Measurements from ENCODE around the gene TKFC. TPM values are rescaled to one million over a fixed set of nuclear protein-coding genes. Genes with fewer than 3 reads are reported as not detected.

TKFC gene
- total and polyA plus RNA-seq, 12 donors = 66.9 to 603 (median 252) TPM

DNA sequence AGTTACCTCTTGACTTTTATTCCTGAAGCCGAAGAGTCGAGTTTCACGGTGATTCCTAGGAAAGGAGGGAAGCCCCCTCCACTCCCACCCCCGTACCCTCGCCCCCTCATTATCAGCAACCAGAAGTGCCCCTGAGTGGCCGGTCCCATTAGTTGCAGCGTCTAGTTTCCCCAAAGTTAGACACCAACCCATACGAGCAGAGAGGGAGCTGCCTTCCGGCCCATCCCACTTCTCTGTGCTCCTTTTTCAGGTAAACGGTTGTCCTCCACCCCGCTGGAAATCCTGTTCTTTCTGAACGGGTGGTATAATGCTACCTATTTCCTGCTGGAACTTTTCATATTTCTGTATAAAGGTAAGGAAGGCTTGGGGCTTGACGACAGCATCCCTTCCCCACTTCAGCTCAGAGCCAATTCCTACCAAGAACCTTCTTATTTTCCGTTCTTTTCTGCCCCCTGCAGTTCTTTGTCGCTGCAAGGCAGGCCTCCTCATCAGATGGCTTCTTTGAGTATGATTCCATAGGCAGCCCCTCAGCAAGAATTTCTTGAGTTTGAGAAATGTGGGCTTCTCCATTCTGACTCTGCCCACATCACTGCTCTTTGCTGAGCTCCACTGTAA lies 60.1 kb downstream of the TKFC start:
- Histone ChIP-seq H3K36me3 (replicated peaks in 1 of 2) (peaks cover 0 to 25% of the 10 kb centered on the region in 2 donors), H3K4me1 (replicated peaks in 1 of 2) (peaks cover 7 to 13% of the 10 kb centered on the region in 2 donors), H3K4me3 (peak overlapping the region in 3 of 4 donors; percentile 64 to 88 (median 76)), H3K27ac (peak overlapping the region in 4 of 5 donors; percentile 29 to 87 (median 66)), H3K27me3 (no peaks in the 10 kb centered on the region), H3K9me3 (replicated peaks in 1 of 3) (no peaks in the 10 kb centered on the region)
- intact Hi-C loops (cut with DNase I) = no loop called here
- WGBS, 4 donors = 2 to 4% (median 2%) methylated on average over 12 to 15 of the region's 15 CpGs
- peak in 2 of 7 donors; percentile 9 to 47 for DNase-seq
- no peak for TF ChIP-seq POLR2A (IDR thresholded peaks at IDR 0.05)
- TF ChIP-seq, protein P1, sequence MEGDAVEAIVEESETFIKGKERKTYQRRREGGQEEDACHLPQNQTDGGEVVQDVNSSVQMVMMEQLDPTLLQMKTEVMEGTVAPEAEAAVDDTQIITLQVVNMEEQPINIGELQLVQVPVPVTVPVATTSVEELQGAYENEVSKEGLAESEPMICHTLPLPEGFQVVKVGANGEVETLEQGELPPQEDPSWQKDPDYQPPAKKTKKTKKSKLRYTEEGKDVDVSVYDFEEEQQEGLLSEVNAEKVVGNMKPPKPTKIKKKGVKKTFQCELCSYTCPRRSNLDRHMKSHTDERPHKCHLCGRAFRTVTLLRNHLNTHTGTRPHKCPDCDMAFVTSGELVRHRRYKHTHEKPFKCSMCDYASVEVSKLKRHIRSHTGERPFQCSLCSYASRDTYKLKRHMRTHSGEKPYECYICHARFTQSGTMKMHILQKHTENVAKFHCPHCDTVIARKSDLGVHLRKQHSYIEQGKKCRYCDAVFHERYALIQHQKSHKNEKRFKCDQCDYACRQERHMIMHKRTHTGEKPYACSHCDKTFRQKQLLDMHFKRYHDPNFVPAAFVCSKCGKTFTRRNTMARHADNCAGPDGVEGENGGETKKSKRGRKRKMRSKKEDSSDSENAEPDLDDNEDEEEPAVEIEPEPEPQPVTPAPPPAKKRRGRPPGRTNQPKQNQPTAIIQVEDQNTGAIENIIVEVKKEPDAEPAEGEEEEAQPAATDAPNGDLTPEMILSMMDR (IDR thresholded peaks at IDR 0.05) = peak in 3 of 6 experiments; percentile 5 to 13 (median 7)

Other genes starting within 250 kb of the TKFC start
- 10 to 100 TPM in 1 of 9 donors, 1 to 10 TPM in 1, under 1 TPM in 7; under 0.01 to 14.4 (median 0.80) TPM for gene CD5, start 230.7 kb upstream of the TKFC start, total RNA-seq
- gene CD5, start 230.7 kb upstream of the TKFC start, polyA plus RNA-seq = under 1 TPM; 0.18 to 0.48 (median 0.20) TPM
- 10 to 100 TPM in 8 of 9 donors, 1 to 10 TPM in 1; 8.6 to 27.9 (median 19.6) TPM for gene VPS37C, start 171.8 kb upstream of the TKFC start, total RNA-seq
- gene VPS37C, start 171.8 kb upstream of the TKFC start, polyA plus RNA-seq = 10 to 100 TPM; 11.9 to 18.2 (median 14.2) TPM
- 1 to 10 TPM in 3 of 9 donors, under 1 TPM in 2, not detected in 4; 0.22 to 2.8 (median 1.4) TPM for gene PGA3, start 129.7 kb upstream of the TKFC start, total RNA-seq
- gene PGA3, start 129.7 kb upstream of the TKFC start, polyA plus RNA-seq = 1 to 10 TPM in 2 of 3 donors, under 1 TPM in 1; 0.11 to 4.1 (median 3.1) TPM
- 1 to 10 TPM in 6 of 9 donors, under 1 TPM in 2, not detected in 1; 0.65 to 6.8 (median 1.2) TPM for gene PGA4, start 110.9 kb upstream of the TKFC start, total RNA-seq
- 1 to 10 TPM in 1 of 3 donors, under 1 TPM in 1, not detected in 1; 0.42 to 3.1 TPM for gene PGA4, start 110.9 kb upstream of the TKFC start, polyA plus RNA-seq
- gene PGA5, start 92.1 kb upstream of the TKFC start, total RNA-seq = 1 to 10 TPM in 1 of 9 donors, under 1 TPM in 5, not detected in 3; 0.28 to 1.1 (median 0.73) TPM
- under 1 TPM in 2 of 3 donors, not detected in 1; 0.32 to 0.71 TPM for gene PGA5, start 92.1 kb upstream of the TKFC start, polyA plus RNA-seq
- 1 to 10 TPM in 7 of 9 donors, under 1 TPM in 2; 0.69 to 4.4 (median 2.3) TPM for gene VWCE, start 37.9 kb upstream of the TKFC start, total RNA-seq
- gene VWCE, start 37.9 kb upstream of the TKFC start, polyA plus RNA-seq = 1 to 10 TPM in 2 of 3 donors, under 1 TPM in 1; 0.55 to 5.8 (median 3.8) TPM
- 100 to 1,000 TPM; 405 to 885 (median 642) TPM for gene DDB1, start 123 bp upstream of the TKFC start, total RNA-seq
- 100 to 1,000 TPM; 165 to 374 (median 308) TPM for gene DDB1, start 123 bp upstream of the TKFC start, polyA plus RNA-seq
- gene CYB561A3, start 28.7 kb downstream of the TKFC start, total RNA-seq = 1,000 to 10,000 TPM in 3 of 9 donors, 100 to 1,000 TPM in 5, 10 to 100 TPM in 1; 46.1 to 1,306 (median 775) TPM
- 100 to 1,000 TPM; 108 to 299 (median 284) TPM for gene CYB561A3, start 28.7 kb downstream of the TKFC start, polyA plus RNA-seq
- 100 to 1,000 TPM in 5 of 9 donors, 10 to 100 TPM in 4; 79.4 to 183 (median 122) TPM for gene TMEM138, start 29.1 kb downstream of the TKFC start, total RNA-seq
- 100 to 1,000 TPM; 244 to 276 (median 259) TPM for gene TMEM138, start 29.1 kb downstream of the TKFC start, polyA plus RNA-seq
- 10 to 100 TPM in 8 of 9 donors, 1 to 10 TPM in 1; 7.1 to 28.8 (median 13.6) TPM for gene TMEM216, start 59.4 kb downstream of the TKFC start, total RNA-seq
- 10 to 100 TPM; 16.2 to 23.8 (median 21.3) TPM for gene TMEM216, start 59.4 kb downstream of the TKFC start, polyA plus RNA-seq
- 10 to 100 TPM; 24.6 to 77.6 (median 57.1) TPM for gene CPSF7, start 96.7 kb downstream of the TKFC start, total RNA-seq
- gene CPSF7, start 96.7 kb downstream of the TKFC start, polyA plus RNA-seq = 10 to 100 TPM; 78.8 to 93.5 (median 79.2) TPM
- 10 to 100 TPM; 28.0 to 69.6 (median 48.7) TPM for gene SDHAF2, start 96.9 kb downstream of the TKFC start, total RNA-seq
- 10 to 100 TPM; 40.0 to 56.8 (median 47.1) TPM for gene SDHAF2, start 96.9 kb downstream of the TKFC start, polyA plus RNA-seq
- gene LRRC10B, start 175.5 kb downstream of the TKFC start, total RNA-seq = 1 to 10 TPM in 3 of 9 donors, under 1 TPM in 3, not detected in 3; 0.06 to 2.2 (median 0.87) TPM
- gene LRRC10B, start 175.5 kb downstream of the TKFC start, polyA plus RNA-seq = 1 to 10 TPM in 2 of 3 donors, under 1 TPM in 1; 0.97 to 2.6 (median 1.1) TPM
- gene SYT7, start 247.8 kb downstream of the TKFC start, total RNA-seq = 1 to 10 TPM in 4 of 9 donors, under 1 TPM in 4, not detected in 1; 0.09 to 6.0 (median 1.0) TPM
- 1 to 10 TPM; 1.4 to 6.8 (median 6.5) TPM for gene SYT7, start 247.8 kb downstream of the TKFC start, polyA plus RNA-seq

Data from adrenal gland (tissue), 12 donors.